Dedifferentiated amniotic fluid mesenchymal stem cell (primary cell): ENCODE measurements around the gene CITED2.
"Not testable (repeated sequence)": the region's sequence is repeated elsewhere in the genome, so short reads cannot be mapped to it uniquely, and the experiment has no call there.

Experiments
- DNase-seq: peaks from one replicate; pipeline ENCODE4 v3.0.0-alpha.2; 2016; ENCODE audit errors: extremely low spot score

The CITED2 gene, protein sequence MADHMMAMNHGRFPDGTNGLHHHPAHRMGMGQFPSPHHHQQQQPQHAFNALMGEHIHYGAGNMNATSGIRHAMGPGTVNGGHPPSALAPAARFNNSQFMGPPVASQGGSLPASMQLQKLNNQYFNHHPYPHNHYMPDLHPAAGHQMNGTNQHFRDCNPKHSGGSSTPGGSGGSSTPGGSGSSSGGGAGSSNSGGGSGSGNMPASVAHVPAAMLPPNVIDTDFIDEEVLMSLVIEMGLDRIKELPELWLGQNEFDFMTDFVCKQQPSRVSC

DNA sequence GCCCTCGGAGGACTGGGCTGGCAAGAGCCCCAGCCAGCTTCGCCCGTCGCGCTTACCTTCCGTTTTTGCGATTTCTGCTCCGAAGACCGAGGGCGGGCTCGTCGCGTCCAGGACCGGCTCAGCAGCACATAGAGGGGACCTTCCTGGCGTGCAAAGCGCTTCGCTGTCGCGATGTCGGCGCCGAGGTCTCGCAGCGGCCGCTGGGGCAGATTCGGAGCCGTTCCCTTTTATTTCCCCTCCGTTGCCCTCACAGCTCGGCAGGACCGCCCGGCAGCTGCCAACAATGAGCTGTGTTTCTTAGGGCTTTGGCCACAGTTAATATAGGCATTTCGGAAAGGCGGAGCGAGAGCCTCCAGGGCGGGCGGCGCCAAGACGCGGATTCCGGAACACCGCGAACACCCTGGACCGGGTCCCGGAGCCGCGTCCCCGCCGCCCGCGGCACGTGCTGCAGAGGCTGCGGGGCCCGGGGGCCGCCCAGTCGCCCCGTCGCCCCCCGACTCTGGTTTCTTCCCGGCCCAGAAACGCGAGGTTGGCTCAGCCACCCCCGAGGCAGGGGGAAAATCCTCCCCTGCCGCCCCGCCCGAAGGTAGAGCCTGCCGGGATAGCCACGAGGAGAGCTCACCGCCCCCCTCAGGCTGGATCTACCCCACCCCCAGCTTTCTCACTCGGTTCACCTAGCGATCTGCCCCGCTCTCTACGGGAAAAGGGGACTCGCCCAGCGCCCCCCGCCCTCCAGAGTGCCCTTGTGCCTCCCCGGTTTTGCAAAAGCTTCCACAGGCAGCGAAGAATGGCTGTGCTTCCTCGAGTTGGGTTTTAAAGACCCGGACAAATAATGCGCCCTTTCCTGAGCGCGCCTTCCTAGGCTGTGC is at the start of gene CITED2:
Gene CITED2, minus strand, starts transcription at position 292 of the 869 bp plus-strand sequence. CDS start 704 bp downstream, outside the sequence.
- peak; percentile 95 for DNase-seq

GRCh38 chr6:139423037-139423703 is 48.7 kb upstream of the CITED2 start:
- no peak for DNase-seq

DNA sequence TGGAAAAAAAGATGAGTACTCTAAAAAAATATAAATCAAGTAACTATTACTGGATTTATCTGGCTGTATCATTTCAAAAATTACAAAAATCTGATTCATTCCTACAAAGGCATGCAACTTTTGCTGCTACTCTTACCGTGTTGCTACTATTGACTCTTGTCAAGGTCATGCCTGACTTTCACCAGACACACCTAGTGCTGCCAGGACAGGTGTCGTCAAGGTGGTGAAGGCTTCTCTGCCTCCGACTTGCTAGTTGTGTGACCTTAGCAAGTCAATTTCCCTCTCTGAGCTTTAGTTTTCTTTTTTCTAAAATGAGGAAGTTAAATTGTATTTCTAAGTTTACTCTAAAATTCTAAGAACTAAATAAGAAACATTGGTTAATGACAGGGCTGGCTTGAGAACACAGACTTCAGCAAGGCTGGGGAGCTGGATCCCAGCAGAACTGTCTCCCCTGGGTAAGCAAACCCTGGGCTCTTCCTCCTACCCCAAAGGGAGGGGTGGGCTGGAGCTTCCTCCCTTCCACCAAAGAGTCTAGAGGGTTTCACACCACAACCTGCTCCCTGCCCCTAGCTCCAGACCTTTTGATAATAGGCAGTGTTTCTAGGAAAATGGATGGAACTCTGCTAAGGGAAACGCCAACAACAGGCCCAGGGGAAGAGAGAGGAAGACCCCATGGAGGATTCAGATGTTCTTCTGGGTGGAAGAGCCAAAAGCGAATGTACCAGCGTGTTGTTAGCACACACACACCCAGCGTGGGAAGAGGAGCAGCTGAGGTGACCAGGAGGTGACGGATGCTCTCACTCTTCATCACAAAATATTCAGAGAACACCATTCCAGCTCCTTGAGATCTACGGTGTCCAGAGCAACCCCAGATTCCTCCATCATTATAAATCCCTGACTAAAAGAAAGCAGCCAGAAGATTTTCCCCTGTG is 47.9 kb upstream of the CITED2 start:
- DNase-seq, result no peak

DNA sequence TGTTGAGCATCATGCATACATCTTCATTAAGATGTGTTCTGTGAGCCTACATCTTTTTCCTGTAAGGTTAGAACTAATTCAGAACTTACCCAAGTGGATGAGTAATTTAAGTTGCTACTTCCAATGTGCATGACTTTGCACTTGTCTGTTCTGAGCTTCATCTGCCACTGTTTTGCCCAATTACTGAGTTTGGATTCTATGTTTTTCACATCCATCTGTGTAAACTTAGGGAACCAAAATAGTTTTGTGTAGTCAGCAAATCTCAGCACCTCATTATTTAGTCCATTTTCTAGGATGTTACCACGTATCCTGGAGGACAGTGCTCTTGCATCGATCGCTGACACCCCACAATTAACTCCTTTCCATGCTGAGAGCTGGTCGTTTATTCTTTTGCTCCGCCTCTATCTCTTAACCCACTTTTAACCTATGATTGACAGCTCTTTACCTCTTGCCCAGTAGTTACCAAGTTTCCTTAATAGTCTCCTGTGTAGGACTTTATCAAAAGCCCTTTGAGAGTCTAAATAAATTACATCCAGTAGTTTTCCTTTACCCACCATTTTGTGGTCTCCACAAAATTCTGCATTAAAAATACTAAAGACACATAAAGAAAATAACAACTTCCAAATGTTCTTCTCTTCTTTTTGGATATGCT is 44.2 kb upstream of the CITED2 start:
- DNase-seq, result no peak

GRCh38 chr6:139416146-139416545 is 41.7 kb upstream of the CITED2 start:
- no peak for DNase-seq

- no peak for DNase-seq
Measured at GRCh38 chr6:139415365-139415764, 40.9 kb upstream of the CITED2 start.

DNA sequence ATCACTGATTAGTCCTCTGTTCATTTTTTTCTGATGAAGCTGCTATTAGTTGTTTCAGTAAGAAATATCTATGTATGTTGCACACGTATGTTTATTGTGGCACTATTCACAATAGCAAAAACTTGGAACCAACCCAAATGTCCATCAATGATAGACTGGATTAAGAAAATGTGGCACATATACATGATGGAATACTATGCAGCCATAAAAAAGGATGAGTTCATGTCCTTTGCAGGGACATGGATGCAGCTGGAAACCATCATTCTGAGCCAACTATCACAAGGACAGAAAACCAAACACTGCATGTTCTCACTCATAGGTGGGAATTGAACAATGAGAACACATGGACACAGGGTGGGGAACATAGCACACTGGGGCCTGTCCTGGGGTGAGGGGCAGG is 37.7 kb upstream of the CITED2 start:
- not testable (repeated sequence) for DNase-seq

DNA sequence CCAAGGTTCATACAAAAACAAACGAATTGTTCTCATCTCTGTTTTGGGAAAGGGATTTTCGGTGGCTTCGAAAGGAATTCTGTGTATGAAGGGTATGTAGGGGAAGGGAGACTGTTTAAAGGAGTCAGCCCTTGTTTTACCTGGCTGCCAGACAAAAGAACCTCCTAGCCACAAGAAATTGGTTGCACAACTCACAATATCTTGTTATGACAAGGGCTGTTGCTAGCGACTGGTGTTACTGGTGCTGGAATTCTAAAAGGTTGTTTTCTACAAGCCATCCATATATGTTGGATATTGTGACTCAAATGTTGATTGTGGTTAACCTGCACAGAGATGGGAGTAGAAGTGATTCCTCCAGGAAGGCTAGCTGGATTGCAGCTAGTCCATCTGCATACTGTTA is 34.6 kb upstream of the CITED2 start:
- DNase-seq, result peak; percentile 39

DNA sequence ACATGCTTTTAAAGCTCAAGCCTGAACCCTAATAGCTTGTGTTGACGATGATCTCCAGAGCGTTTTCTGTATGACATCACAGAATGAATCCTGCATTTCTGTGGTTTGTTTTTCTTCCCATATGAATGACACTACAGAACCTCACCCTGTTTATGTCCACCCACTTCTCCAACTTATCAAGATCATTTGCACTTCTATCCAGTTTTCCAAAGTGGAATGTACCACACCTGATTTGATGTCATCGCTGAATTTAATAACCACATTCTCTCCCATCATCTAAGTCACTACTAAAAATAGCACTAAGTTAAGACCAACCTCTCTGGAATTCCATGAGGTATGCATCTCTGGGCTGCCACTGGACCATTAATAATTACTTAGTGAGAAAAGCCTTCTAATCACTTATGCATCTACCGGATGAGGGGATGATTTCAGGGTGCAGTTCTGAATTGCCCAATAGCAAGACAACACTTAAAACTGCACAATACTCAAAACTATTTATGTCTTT is 33.3 kb upstream of the CITED2 start:
- DNase-seq, result peak; percentile 87

GRCh38 chr6:139406577-139407343 is 32.3 kb upstream of the CITED2 start:
- no peak for DNase-seq

DNA sequence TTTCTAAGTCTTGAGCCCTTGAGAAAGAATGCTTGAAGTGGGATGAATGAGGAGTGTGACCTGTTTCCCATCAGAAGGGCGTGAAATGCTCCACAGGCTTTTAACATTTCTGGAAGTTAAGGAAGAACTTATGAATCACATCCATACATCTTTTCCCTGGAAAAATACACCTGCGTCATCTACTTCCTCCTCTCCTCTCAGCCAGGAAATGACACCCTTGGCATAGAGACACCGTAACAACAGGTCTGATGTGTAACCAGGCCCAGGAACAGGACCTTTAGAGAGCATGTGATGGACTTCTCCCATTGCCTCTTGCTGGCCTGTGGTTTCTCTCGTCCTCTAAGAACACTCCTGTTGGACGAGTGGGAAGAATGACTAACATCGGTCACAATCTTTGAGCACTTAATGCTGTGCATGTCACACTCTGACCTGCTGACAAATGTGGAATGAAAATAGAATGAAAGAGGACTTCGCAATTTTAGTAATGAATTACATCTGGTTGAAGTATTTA is 28.5 kb upstream of the CITED2 start:
- DNase-seq, result peak; percentile 79

DNA sequence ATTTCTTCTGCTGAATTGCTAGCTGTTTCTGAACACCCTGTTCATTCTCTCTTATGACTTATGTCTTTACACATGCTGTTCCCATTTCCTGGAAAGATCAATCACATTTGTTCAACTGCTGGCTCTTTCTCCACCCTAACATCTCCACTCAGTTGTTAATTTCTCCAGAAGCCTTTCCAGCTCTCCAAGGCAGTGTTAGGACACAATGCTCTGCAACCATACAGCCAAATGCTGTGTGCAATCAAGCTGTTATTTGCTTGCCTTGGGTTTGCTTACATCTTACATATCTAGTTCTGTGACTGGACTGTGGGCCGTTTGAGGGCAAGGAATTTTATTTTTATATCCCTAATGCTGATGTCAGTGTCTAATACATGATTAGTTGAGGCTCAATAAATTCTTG is 24.2 kb upstream of the CITED2 start:
- DNase-seq, result no peak

DNA sequence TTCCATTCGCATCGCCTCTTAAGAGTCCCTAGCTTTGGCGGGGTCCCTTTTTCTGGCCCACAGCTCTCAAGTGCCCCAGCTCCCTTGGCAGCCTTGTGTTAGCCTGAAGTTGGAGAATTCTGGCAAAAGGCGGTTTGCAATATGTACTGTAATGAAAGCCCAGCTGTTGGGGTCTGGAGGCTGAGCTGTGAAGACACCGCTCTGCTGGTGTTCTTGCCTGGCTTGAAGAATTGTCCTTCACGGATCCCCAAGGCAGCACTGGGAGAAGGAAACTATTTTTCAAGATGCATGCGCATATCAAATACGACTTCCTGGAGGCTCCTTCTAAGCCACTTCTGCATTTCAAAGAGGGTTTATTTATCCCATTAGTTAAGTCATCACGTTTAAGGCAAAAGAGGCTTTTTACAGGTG is 21.4 kb upstream of the CITED2 start:
- DNase-seq, result no peak

DNA sequence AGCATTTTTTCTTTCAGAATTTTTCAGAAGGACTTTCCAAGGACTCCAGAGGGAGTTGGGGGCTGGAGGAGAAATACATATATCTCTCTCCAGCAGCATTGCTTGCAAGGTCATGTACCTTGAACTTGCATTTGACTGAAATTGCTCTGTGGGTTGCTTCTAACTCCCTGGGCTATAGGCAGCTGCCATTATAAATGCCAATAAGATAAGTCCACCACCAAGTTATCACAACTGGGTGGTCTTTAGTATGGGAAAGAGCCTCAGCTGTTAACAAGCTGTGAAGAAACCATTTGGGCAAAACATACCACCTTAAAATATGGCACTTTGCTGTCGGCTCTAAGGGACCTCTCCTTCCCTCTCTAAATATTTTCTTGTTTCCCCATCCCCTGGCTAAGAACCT is 20.9 kb upstream of the CITED2 start:
- no peak for DNase-seq

- no peak for DNase-seq
Measured at GRCh38 chr6:139394027-139394649, 19.7 kb upstream of the CITED2 start.

GRCh38 chr6:139392794-139393193 is 18.3 kb upstream of the CITED2 start:
- DNase-seq, result no peak

GRCh38 chr6:139391709-139392108 is 17.3 kb upstream of the CITED2 start:
- no peak for DNase-seq

- DNase-seq, result no peak
Measured at GRCh38 chr6:139390447-139390846, 16.0 kb upstream of the CITED2 start.

GRCh38 chr6:139388384-139388783 is 13.9 kb upstream of the CITED2 start:
- DNase-seq, result no peak
